ENCODE data around the gene AQP12A.
"Not testable (repeated sequence)": the region's sequence is repeated elsewhere in the genome, so short reads cannot be mapped to it uniquely, and the experiment has no call there.

DNA sequence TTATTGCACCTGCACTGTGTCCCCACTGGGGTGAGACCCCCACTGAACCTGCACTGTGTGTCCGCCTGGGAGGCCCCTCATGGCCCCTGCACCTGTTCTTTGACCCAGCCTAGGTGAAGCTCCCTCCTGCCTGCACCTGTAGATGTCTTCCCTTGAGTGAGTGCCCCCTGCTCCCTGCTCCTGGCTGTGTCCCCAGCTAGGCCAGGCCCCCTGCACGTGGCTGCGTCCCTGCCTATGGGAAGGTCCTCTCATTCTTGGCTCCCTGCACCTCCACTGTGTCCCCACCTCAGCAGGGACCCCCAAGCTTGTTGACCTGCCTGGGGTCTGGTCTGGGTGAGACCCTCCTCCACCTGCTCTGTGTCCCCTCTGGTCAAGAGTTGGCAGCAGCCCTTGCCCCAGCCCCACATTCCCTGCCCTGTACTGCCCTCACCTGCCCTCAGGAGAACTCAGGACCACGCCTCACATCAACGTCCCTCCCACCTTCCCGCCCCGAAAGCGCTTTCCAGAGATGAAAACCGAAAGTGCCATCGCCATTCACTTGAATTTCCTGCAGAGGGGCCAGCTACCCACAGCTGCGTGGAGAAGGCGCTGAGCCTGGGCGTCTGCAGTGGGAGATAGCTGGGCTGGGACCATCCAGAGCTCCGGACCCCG lies 8.2 kb upstream of the AQP12A start:
- TF ChIP-seq, protein P1, sequence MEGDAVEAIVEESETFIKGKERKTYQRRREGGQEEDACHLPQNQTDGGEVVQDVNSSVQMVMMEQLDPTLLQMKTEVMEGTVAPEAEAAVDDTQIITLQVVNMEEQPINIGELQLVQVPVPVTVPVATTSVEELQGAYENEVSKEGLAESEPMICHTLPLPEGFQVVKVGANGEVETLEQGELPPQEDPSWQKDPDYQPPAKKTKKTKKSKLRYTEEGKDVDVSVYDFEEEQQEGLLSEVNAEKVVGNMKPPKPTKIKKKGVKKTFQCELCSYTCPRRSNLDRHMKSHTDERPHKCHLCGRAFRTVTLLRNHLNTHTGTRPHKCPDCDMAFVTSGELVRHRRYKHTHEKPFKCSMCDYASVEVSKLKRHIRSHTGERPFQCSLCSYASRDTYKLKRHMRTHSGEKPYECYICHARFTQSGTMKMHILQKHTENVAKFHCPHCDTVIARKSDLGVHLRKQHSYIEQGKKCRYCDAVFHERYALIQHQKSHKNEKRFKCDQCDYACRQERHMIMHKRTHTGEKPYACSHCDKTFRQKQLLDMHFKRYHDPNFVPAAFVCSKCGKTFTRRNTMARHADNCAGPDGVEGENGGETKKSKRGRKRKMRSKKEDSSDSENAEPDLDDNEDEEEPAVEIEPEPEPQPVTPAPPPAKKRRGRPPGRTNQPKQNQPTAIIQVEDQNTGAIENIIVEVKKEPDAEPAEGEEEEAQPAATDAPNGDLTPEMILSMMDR (conservative IDR thresholded peaks at IDR 0.05; ENCODE audit: low read depth in 2 of 2): not testable (repeated sequence)
- not testable (repeated sequence) for TF ChIP-seq EZH2 (IDR thresholded peaks at IDR 0.05; ENCODE audit: low read depth, unreplicated experiment); POLR2AphosphoS5 (IDR thresholded peaks at IDR 0.05; ENCODE audit: low read depth); CREB1 (CRISPR knock-in tag; IDR thresholded peaks at IDR 0.05; ENCODE audit: low read depth); ZNF114 (CRISPR knock-in tag; IDR thresholded peaks at IDR 0.05); EZH2phosphoT487 (IDR thresholded peaks at IDR 0.05; ENCODE audit: unreplicated experiment); JUNB (IDR thresholded peaks at IDR 0.05; ENCODE audit: unreplicated experiment)
- TF ChIP-seq, protein P2, sequence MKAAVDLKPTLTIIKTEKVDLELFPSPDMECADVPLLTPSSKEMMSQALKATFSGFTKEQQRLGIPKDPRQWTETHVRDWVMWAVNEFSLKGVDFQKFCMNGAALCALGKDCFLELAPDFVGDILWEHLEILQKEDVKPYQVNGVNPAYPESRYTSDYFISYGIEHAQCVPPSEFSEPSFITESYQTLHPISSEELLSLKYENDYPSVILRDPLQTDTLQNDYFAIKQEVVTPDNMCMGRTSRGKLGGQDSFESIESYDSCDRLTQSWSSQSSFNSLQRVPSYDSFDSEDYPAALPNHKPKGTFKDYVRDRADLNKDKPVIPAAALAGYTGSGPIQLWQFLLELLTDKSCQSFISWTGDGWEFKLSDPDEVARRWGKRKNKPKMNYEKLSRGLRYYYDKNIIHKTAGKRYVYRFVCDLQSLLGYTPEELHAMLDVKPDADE (IDR thresholded peaks at IDR 0.05): not testable (repeated sequence)
